ENCODE measurements around the gene CLCNKB. TPM values are rescaled to one million over a fixed set of nuclear protein-coding genes. Genes with fewer than 3 reads are reported as not detected.

The CLCNKB gene
- total RNA-seq, 1 donor from 2014 or later: not detected

- intact Hi-C loops (cut with micrococcal nuclease): loop anchor here (5.0 kb wide), 1 partner anchor 278 kb away; the partner anchor contains the start of gene FBXO42
Measured at GRCh38 chr1:16074217-16074616, 30.6 kb downstream of the CLCNKB start.

GRCh38 chr1:16075337-16076030 is 31.9 kb downstream of the CLCNKB start:
- intact Hi-C loops (cut with micrococcal nuclease): no loop called here

- intact Hi-C loops (cut with micrococcal nuclease): no loop called here
Measured at GRCh38 chr1:16076031-16076864, 32.7 kb downstream of the CLCNKB start.

GRCh38 chr1:16076865-16077238 is 33.3 kb downstream of the CLCNKB start:
- intact Hi-C loops (cut with micrococcal nuclease): no loop called here

GRCh38 chr1:16077406-16078245 is 34.0 kb downstream of the CLCNKB start:
- intact Hi-C loops (cut with micrococcal nuclease): no loop called here

- intact Hi-C loops (cut with micrococcal nuclease): loop anchor here (1.0 kb wide), 2 partner anchors 108 to 165 kb away; no protein-coding TSS in a partner anchor
Measured at GRCh38 chr1:16078925-16079656, 35.5 kb downstream of the CLCNKB start.

- intact Hi-C loops (cut with micrococcal nuclease): loop anchor here (5.0 kb wide), 1 partner anchor 282 kb away; no protein-coding TSS in a partner anchor
Measured at GRCh38 chr1:16080422-16081150, 37.0 kb downstream of the CLCNKB start.

- intact Hi-C loops (cut with micrococcal nuclease): loop anchor here (5.0 kb wide), 1 partner anchor 281 kb away; no protein-coding TSS in a partner anchor
Measured at GRCh38 chr1:16081636-16082035, 38.1 kb downstream of the CLCNKB start.

GRCh38 chr1:16082283-16083038 is 38.9 kb downstream of the CLCNKB start:
- intact Hi-C loops (cut with micrococcal nuclease): loop anchor here (5.0 kb wide), 1 partner anchor 280 kb away; no protein-coding TSS in a partner anchor

GRCh38 chr1:16083486-16083885 is 39.9 kb downstream of the CLCNKB start:
- intact Hi-C loops (cut with micrococcal nuclease): loop anchor here (5.0 kb wide), 1 partner anchor 279 kb away; no protein-coding TSS in a partner anchor

- intact Hi-C loops (cut with micrococcal nuclease): no loop called here
Measured at GRCh38 chr1:16085522-16085921, 41.9 kb downstream of the CLCNKB start.

- intact Hi-C loops (cut with micrococcal nuclease): no loop called here
Measured at GRCh38 chr1:16087733-16088132, 44.2 kb downstream of the CLCNKB start.

GRCh38 chr1:16088351-16088911 is 44.8 kb downstream of the CLCNKB start:
- intact Hi-C loops (cut with micrococcal nuclease): no loop called here

- intact Hi-C loops (cut with micrococcal nuclease): no loop called here
Measured at GRCh38 chr1:16088996-16089395, 45.4 kb downstream of the CLCNKB start.

- intact Hi-C loops (cut with micrococcal nuclease): no loop called here
Measured at GRCh38 chr1:16090076-16090826, 46.7 kb downstream of the CLCNKB start.

GRCh38 chr1:16091296-16091695 is 47.7 kb downstream of the CLCNKB start:
- intact Hi-C loops (cut with micrococcal nuclease): no loop called here

- intact Hi-C loops (cut with micrococcal nuclease): no loop called here
Measured at GRCh38 chr1:16092097-16092922, 48.7 kb downstream of the CLCNKB start.
